ENCODE data around the gene STRA6.
A peak's percentile ranks its signal among the peaks of the same experiment; 100 is the strongest.

STRA6 gene, protein sequence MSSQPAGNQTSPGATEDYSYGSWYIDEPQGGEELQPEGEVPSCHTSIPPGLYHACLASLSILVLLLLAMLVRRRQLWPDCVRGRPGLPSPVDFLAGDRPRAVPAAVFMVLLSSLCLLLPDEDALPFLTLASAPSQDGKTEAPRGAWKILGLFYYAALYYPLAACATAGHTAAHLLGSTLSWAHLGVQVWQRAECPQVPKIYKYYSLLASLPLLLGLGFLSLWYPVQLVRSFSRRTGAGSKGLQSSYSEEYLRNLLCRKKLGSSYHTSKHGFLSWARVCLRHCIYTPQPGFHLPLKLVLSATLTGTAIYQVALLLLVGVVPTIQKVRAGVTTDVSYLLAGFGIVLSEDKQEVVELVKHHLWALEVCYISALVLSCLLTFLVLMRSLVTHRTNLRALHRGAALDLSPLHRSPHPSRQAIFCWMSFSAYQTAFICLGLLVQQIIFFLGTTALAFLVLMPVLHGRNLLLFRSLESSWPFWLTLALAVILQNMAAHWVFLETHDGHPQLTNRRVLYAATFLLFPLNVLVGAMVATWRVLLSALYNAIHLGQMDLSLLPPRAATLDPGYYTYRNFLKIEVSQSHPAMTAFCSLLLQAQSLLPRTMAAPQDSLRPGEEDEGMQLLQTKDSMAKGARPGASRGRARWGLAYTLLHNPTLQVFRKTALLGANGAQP

DNA sequence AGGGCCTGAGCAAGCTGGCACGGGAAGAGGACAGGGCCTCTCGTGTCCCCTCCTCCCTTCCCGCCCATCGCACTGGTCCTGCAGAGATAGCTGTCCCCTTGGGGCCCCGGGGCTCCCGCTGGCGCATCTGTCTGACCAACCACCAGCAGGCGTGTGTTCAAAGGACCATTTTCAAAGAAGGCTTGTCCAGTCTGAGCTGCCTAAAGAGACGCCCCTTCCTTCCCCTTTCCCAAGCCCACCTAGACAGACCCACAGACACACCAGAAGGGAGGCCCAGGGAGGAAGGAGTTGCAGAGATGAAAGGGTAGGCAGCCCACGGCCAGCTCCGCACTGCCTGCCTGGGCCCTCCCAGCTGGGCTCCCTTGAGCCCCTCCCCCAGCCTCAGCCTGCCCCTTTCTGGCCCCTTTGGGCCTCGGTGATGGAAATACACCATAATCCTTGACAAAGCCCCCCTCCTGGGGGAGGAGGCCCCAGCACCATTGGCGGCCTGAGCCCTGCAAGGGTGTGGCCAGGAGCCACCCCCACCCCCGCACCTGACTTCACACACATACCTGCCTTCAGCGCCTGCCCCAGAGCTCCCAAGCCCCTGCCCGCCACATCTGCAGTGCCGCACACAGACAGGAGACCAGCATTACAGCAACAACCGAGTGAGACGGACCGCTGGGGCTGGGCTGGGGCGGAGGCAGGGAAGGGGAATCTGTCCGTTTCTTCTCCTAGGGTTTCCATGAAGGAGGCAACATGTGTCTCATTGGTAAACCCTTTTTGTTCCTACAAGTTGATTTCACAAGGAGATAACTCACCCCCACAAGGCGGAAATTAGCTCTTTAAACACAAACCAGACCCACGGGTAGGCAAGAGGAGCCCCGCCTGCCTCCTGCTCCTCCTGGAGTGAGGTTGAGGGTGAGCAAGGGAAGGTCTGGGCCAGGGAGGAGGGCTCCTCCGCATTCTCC, at the start of gene STRA6:
TSS of gene STRA6 (minus strand) at position 336 of the 950 bp plus-strand sequence. CDS start 520 bp downstream, outside the sequence.
- DNase-seq (ENCODE audit: low read depth): no peak

DNA sequence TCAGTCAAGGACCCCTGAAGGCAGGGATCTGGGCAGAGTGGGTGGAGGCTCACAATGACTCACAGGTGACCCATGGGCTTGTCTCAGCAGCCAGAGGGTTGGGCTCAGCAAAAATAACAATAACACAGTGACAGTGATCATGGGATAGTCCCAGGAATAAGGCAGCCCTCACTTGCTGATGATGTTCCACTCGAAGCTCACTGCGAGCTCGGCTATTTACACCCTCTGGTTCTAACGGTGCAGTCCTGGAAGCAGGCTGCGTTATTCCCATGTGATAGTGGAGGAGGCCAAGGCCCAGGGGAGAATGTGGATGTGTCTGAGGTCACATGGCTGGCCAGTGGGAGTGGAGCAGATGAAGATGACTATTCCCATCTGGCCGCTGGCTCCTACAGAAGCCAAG, 49.7 kb upstream of the STRA6 start:
- peak; percentile 16 for DNase-seq (ENCODE audit: low read depth)

DNA sequence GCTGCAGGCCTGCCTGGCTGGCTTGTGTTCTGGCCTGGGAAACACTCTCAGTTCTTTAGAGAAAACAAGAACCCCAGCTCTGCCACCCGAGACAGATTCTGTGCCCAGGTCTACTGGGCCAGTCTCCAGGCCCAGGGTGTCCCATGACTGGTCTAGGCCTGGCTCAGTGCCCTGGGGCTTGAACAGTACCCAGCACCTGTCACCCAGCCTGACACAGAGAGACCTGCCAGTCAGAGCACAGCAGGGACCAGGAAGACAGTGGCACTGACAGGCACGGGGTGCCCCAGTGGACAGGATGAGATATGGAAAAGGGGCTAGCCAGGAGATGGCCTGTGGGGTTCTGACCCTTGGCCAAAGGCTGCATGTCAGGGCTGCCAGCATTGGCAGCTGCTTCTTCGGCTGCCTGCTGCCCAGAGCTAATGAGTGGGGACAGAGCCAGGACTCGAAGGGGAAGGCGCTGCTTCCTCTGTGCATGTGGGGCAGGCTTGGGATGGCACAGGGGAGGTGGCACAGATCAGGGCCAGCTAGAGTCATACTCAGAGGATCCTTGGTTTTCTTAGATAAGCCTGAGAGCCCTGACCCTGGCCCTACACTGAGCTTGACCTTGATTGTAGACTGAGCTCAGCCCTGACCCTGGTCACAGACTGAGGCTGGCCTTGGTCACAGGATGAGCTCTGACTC, 48.7 kb upstream of the STRA6 start:
- DNase-seq (ENCODE audit: low read depth): no peak

DNA sequence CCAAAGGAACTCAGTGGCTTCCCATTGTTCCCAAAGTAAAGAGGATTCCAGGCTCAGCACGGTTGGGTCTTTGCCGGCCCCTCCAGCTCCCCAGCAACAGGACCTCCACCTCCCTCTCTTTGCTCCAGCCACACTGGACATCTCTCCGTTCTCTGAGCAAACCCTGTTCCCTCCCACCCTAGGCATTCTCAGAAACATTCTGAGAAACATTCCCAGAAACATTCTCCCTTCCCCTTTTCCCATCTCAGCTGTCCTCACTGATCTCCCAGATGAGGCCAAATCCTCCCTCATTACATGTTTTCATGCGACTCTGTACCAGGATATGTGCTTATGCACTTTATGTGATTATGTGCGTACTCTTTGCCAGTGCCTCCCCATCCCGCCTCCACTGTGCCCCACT, 47.7 kb upstream of the STRA6 start:
- no peak for DNase-seq (ENCODE audit: low read depth)

DNA sequence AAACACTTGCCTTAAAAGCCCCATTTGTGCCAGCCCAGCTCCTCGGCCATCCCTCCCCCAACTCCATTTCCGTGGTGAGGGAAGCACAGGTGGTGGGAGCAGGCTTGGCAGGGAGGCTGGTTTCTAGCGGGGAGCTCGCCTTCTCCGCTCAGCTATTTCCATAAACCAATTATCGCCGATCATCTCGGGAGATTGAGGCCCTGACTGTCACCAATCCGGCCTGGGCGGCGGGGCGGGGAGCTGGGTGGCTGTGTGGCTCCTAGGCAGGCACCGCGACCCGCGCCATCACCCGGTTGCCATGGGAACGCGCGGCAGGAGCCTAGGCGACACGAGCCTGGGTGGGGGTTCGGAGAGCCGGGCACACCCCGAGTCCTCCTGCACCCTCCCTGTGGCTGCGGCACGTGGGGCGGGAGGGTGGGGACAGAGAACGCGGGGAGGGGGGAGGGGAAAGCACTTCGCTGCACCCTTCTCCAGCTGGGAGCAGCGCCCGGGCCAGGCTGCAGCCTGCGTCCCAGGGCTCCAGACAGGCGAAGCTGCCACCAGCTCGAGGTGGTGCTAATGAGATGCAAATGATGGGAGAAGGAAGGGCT, 42.9 kb upstream of the STRA6 start:
- no peak for DNase-seq (ENCODE audit: low read depth)

GRCh38 chr15:74244822-74245341, 42.3 kb upstream of the STRA6 start:
- DNase-seq (ENCODE audit: low read depth): no peak

GRCh38 chr15:74243431-74243830, 40.8 kb upstream of the STRA6 start:
- DNase-seq (ENCODE audit: low read depth): no peak

GRCh38 chr15:74242441-74243185, 40.0 kb upstream of the STRA6 start:
- no peak for DNase-seq (ENCODE audit: low read depth)

- no peak for DNase-seq (ENCODE audit: low read depth)
These were observed 38.5 kb upstream of the STRA6 start for GRCh38 chr15:74240897-74241614.

DNA sequence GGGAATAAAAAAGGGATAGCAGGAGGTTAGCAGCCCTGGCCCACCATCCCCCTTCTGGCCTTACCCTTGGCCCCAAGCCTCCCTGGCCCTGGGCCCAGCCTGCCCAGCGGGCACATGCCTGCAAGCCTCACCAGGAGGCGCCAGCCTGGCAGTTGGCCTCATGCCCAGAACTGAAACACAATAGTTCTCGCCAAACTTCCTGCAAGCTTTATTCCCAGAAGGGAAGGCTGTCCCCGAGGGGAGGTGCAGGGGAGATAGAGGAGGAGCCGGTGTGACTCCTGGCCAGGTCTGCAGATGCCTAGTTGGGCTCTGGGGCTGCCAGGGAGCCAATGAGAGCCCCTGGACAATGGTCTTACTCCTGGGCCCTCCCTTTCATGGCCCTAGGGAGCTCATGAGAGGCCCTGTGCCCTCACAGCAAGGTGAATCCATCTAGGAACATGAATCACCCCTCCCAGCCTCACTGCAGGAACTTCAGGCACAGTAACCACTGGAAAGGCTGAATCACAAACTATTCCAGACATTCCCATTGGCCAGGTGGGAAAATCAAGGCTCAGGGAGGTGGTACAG, 37.5 kb upstream of the STRA6 start:
- peak; percentile 48 for DNase-seq (ENCODE audit: low read depth)

- no peak for DNase-seq (ENCODE audit: low read depth)
These were observed 36.6 kb upstream of the STRA6 start for GRCh38 chr15:74239051-74239705.

- DNase-seq (ENCODE audit: low read depth): no peak
These were observed 33.4 kb upstream of the STRA6 start, which contains the start of gene CCDC33 for GRCh38 chr15:74235962-74236361. CCDC33 (plus strand) TSS chr15:74236326; CDS start chr15:74236720, 394 bp downstream.

- no peak for DNase-seq (ENCODE audit: low read depth)
These were observed 31.9 kb upstream of the STRA6 start for GRCh38 chr15:74234598-74234875.

GRCh38 chr15:74233851-74234597, 31.4 kb upstream of the STRA6 start:
- DNase-seq (ENCODE audit: low read depth): no peak

DNA sequence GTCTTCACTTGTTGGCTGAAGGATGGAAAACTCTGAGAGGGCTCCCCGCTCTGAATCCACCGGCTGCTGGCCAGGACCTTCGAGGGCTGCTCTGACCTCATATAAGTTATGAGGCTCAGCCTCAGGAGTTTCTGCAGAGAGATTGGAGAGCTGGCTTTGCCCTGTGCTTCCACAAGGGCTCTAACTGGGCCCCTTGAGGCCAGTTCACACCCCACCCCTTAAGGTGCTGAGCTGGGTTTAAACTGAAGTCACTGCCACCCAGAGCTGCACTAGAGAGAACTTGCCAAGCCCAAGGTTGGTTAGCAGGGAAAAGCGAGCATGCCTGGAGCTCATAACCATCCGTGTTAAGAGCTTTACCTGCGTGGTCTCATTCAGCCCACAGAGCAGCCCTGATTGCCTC, 30.8 kb upstream of the STRA6 start:
- no peak for DNase-seq (ENCODE audit: low read depth)

DNA sequence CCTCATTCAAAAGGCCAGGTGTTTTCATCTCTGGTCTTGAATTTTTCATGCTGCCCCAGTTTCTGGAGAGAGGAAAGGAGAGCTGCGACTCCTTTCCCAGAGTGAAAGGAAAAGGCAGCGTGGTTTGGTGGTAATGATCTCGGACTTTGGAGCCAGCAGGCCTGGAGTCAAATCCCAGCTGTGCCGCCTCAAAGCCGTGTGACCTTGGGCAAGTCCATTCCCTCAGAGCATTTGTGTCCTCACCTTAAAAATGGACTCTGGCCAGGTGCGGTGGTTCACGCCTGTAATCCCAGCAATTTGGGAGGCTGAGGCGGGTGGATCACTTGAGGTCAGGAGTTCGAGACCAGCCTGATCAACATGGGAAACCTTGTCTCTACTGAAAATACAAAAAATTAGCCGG, 28.9 kb upstream of the STRA6 start:
- no peak for DNase-seq (ENCODE audit: low read depth)

DNA sequence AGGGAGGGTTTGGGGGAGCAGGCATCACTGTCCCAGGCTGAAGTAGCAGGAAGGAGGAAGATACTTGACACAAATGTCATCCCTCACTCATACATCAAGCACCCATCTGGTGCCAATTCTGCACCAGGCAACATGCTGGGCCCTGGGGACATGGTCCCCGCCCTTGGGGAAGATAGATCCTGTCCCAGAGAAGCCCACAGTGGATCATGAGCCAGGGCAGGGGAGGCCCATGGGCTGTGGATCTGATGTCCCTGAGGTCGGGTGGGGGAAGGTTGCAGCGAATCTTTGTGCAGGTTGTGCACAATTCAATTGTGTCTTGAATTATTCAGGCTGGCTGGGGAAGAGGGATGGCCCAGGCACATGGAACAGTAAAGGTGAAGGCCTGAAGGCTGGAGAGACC, 27.1 kb upstream of the STRA6 start:
- DNase-seq (ENCODE audit: low read depth): no peak

DNA sequence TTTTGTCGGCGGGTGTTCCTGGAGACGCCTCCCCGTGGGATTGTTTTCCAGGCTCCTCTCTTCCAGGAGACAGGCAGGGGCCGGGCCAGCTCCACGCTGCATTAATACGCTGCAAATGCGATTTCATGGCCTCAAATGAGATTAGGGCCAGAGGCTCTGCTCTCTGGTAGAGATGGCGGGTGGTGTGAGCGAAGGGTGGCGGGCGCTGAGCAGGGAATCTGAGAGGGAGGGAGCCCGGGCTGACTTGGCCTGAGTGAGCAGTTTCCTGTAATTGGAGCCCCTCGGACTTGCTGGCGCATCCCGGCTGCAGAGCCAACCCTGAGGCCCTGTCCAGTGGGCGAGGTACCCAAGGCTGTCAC, 26.1 kb upstream of the STRA6 start:
- DNase-seq (ENCODE audit: low read depth): no peak
